Dermis blood vessel endothelial cell (primary cell): ENCODE data around the gene ARHGAP44. TPM values are rescaled to one million over a fixed set of nuclear protein-coding genes. Genes with fewer than 3 reads are reported as not detected.

Experiments used
- DNase-seq: peaks from one replicate; pipeline ENCODE4 v3.0.0; 2010
- total RNA-seq: library from RNA; depleted of rRNA; stranded (reverse); fragments of >200 nt; gene quantifications from 2 replicates; pipeline ENCODE4 v1.2.3, GENCODE V29; 2014

The ARHGAP44 gene
- total RNA-seq, 1 donor from 2014 or later = 0.68 TPM

GRCh38 chr17:12899604-12900003 lies 110.3 kb downstream of the ARHGAP44 start:
- no peak for DNase-seq

GRCh38 chr17:12900474-12900873 lies 111.2 kb downstream of the ARHGAP44 start:
- DNase-seq = no peak

- DNase-seq = no peak
Measured at GRCh38 chr17:12902046-12902445, 112.7 kb downstream of the ARHGAP44 start.

GRCh38 chr17:12907477-12907876 lies 118.2 kb downstream of the ARHGAP44 start:
- DNase-seq = no peak

GRCh38 chr17:12909046-12909445 lies 119.7 kb downstream of the ARHGAP44 start:
- DNase-seq = no peak

GRCh38 chr17:12909511-12909910 lies 120.2 kb downstream of the ARHGAP44 start:
- no peak for DNase-seq

GRCh38 chr17:12911239-12911638 lies 121.9 kb downstream of the ARHGAP44 start:
- DNase-seq = no peak

GRCh38 chr17:12917399-12917798 lies 128.1 kb downstream of the ARHGAP44 start:
- DNase-seq = no peak

- DNase-seq = no peak
Measured at GRCh38 chr17:12918142-12918541, 128.8 kb downstream of the ARHGAP44 start.

- no peak for DNase-seq
Measured at GRCh38 chr17:12922120-12922519, 132.8 kb downstream of the ARHGAP44 start.

- DNase-seq = no peak
Measured at GRCh38 chr17:12924614-12925013, 135.3 kb downstream of the ARHGAP44 start.

GRCh38 chr17:12927001-12927400 lies 137.7 kb downstream of the ARHGAP44 start:
- DNase-seq = no peak

- DNase-seq = peak; percentile 3
Measured at GRCh38 chr17:12927541-12928425, 138.5 kb downstream of the ARHGAP44 start.

GRCh38 chr17:12928736-12929135 lies 139.4 kb downstream of the ARHGAP44 start:
- DNase-seq = no peak

- no peak for DNase-seq
Measured at GRCh38 chr17:12936501-12936900, 147.2 kb downstream of the ARHGAP44 start.

GRCh38 chr17:12940699-12941098 lies 151.4 kb downstream of the ARHGAP44 start:
- no peak for DNase-seq

- DNase-seq = no peak
Measured at GRCh38 chr17:12947047-12947446, 157.7 kb downstream of the ARHGAP44 start.

GRCh38 chr17:12952012-12952411 lies 162.7 kb downstream of the ARHGAP44 start:
- DNase-seq = no peak

GRCh38 chr17:12953156-12953555 lies 163.9 kb downstream of the ARHGAP44 start:
- no peak for DNase-seq

- DNase-seq = no peak
Measured at GRCh38 chr17:12955521-12955920, 166.2 kb downstream of the ARHGAP44 start.

GRCh38 chr17:12958786-12959185 lies 169.5 kb downstream of the ARHGAP44 start:
- no peak for DNase-seq

- DNase-seq = no peak
Measured at GRCh38 chr17:12959441-12959840, 170.1 kb downstream of the ARHGAP44 start.

- no peak for DNase-seq
Measured at GRCh38 chr17:12961655-12962054, 172.4 kb downstream of the ARHGAP44 start.

GRCh38 chr17:12963505-12963904 lies 174.2 kb downstream of the ARHGAP44 start:
- no peak for DNase-seq

- DNase-seq = no peak
Measured at GRCh38 chr17:12964162-12964561, 174.9 kb downstream of the ARHGAP44 start.
